PC-9 (cell line): Measurements from ENCODE around the gene KLHL6.

Experiments used
- EZH2 ChIP-seq: fragments of 200-600 bp; sonication (generic); IDR thresholded peaks from 2 replicates; pipeline ENCODE4 v1.8.0; 2017; ENCODE audit warnings: antibody characterized with exemption, low read depth
- TF ChIP-seq, protein P1 (sequence below): fragments of 200-600 bp; sonication (generic); conservative IDR thresholded peaks from 2 replicates; pipeline ENCODE4 v1.6.1; 2017; ENCODE audit warnings: mixed run types, antibody characterized with exemption, mild to moderate bottlenecking, moderate library complexity

DNA sequence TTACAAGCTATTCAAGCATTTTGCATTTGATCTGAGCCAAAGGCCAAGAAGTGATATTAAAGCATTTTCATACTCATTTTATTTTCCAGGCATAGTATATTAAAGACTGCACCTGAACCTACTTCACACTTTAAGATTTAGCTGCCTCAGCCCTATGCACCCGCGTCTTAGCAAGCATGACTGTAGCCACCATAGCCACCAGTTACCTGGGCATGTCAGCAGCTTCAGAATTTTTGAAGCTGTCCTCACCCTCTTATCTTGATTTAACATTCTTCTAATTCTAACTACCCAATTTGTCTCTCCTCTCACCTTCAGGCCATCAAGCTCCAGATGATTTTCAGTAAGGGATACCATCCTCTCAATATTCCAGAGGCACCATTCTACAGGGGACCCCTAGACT lies 39.1 kb upstream of the KLHL6 start:
- TF ChIP-seq, protein P1, sequence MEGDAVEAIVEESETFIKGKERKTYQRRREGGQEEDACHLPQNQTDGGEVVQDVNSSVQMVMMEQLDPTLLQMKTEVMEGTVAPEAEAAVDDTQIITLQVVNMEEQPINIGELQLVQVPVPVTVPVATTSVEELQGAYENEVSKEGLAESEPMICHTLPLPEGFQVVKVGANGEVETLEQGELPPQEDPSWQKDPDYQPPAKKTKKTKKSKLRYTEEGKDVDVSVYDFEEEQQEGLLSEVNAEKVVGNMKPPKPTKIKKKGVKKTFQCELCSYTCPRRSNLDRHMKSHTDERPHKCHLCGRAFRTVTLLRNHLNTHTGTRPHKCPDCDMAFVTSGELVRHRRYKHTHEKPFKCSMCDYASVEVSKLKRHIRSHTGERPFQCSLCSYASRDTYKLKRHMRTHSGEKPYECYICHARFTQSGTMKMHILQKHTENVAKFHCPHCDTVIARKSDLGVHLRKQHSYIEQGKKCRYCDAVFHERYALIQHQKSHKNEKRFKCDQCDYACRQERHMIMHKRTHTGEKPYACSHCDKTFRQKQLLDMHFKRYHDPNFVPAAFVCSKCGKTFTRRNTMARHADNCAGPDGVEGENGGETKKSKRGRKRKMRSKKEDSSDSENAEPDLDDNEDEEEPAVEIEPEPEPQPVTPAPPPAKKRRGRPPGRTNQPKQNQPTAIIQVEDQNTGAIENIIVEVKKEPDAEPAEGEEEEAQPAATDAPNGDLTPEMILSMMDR, result no peak
- no peak for TF ChIP-seq EZH2
